ENCODE results near the gene L3HYPDH.

L3HYPDH gene

GRCh38 chr14:59510001-59510400, 25.8 kb upstream of the L3HYPDH start:
- H3K36me3 ChIP-seq (ENCODE audit: insufficient read depth, insufficient read length, low read length): no peaks in the 10 kb centered on the region

GRCh38 chr14:59509101-59509500, 24.9 kb upstream of the L3HYPDH start:
- Histone ChIP-seq H3K4me1 (ENCODE audit: insufficient read depth, insufficient read length) (no peaks in the 10 kb centered on the region), H3K4me3 (ENCODE audit: insufficient read length, low read depth) (no peak overlapping the region), H3K9me3 (ENCODE audit: insufficient read depth, low read length) (peaks cover 9% of the 10 kb centered on the region; the same call in 1 of the 2 replicates), H3K36me3 (ENCODE audit: insufficient read depth, insufficient read length, low read length) (no peaks in the 10 kb centered on the region), H3K9ac (ENCODE audit: insufficient read length, low read depth) (no peak overlapping the region), H3K27me3 (ENCODE audit: insufficient read depth, insufficient read length) (no peaks in the 10 kb centered on the region)
- DNase-seq (ENCODE audit: low read depth, low spot score): no peak
- TF ChIP-seq YY1 (IDR thresholded peaks at IDR 0.05; ENCODE audit: insufficient read depth, insufficient read length): no peak
- TF ChIP-seq ZNF274 (IDR thresholded peaks at IDR 0.05; ENCODE audit: low read depth, low read length): no peak
- no peak for TF ChIP-seq SUZ12 (IDR thresholded peaks at IDR 0.05; ENCODE audit: extremely low read depth, insufficient read depth, insufficient read length)

More at GRCh38 chr14:59510001-59510400, 25.8 kb upstream of the L3HYPDH start:
- no peaks in the 10 kb centered on the region for H3K27me3 ChIP-seq (ENCODE audit: insufficient read depth, insufficient read length)
- no peak for DNase-seq (ENCODE audit: low read depth, low spot score)
- peaks cover 9% of the 10 kb centered on the region; the same call in 1 of the 2 replicates for H3K9me3 ChIP-seq (ENCODE audit: insufficient read depth, low read length)
- H3K4me1 ChIP-seq (ENCODE audit: insufficient read depth, insufficient read length): no peaks in the 10 kb centered on the region
- no peak overlapping the region for H3K4me3 ChIP-seq (ENCODE audit: insufficient read length, low read depth)
- no peak for TF ChIP-seq YY1 (IDR thresholded peaks at IDR 0.05; ENCODE audit: insufficient read depth, insufficient read length)
- TF ChIP-seq ZNF274 (IDR thresholded peaks at IDR 0.05; ENCODE audit: low read depth, low read length): no peak
- no peak for TF ChIP-seq SUZ12 (IDR thresholded peaks at IDR 0.05; ENCODE audit: extremely low read depth, insufficient read depth, insufficient read length)
- no peak overlapping the region for H3K9ac ChIP-seq (ENCODE audit: insufficient read length, low read depth)

GRCh38 chr14:59507752-59508103, 23.5 kb upstream of the L3HYPDH start:
- TF ChIP-seq ZNF274 (IDR thresholded peaks at IDR 0.05; ENCODE audit: low read depth, low read length): no peak
- no peak for TF ChIP-seq YY1 (IDR thresholded peaks at IDR 0.05; ENCODE audit: insufficient read depth, insufficient read length)
- TF ChIP-seq SUZ12 (IDR thresholded peaks at IDR 0.05; ENCODE audit: extremely low read depth, insufficient read depth, insufficient read length): no peak
- H3K4me3 ChIP-seq (ENCODE audit: insufficient read length, low read depth): no peak overlapping the region
- peaks cover 11% of the 10 kb centered on the region for H3K36me3 ChIP-seq (ENCODE audit: insufficient read depth, insufficient read length, low read length)
- DNase-seq (ENCODE audit: low read depth, low spot score): no peak
- no peak overlapping the region for H3K9ac ChIP-seq (ENCODE audit: insufficient read length, low read depth)
- no peaks in the 10 kb centered on the region for H3K27me3 ChIP-seq (ENCODE audit: insufficient read depth, insufficient read length)
- peaks cover under 1% of the 10 kb centered on the region; the same call in 1 of the 2 replicates for H3K9me3 ChIP-seq (ENCODE audit: insufficient read depth, low read length)
- no peaks in the 10 kb centered on the region for H3K4me1 ChIP-seq (ENCODE audit: insufficient read depth, insufficient read length)

GRCh38 chr14:59507063-59507751, 23.0 kb upstream of the L3HYPDH start:
- DNase-seq (ENCODE audit: low read depth, low spot score): peak; percentile 62
- TF ChIP-seq ZNF274 (IDR thresholded peaks at IDR 0.05; ENCODE audit: low read depth, low read length) (no peak), YY1 (IDR thresholded peaks at IDR 0.05; ENCODE audit: insufficient read depth, insufficient read length) (no peak), SUZ12 (IDR thresholded peaks at IDR 0.05; ENCODE audit: extremely low read depth, insufficient read depth, insufficient read length) (no peak)
- H3K4me1 ChIP-seq (ENCODE audit: insufficient read depth, insufficient read length): no peaks in the 10 kb centered on the region

GRCh38 chr14:59503256-59503655, 19.0 kb upstream of the L3HYPDH start:
- no peak for TF ChIP-seq ZNF274 (IDR thresholded peaks at IDR 0.05; ENCODE audit: low read depth, low read length)
- no peak for TF ChIP-seq YY1 (IDR thresholded peaks at IDR 0.05; ENCODE audit: insufficient read depth, insufficient read length)
- no peak for TF ChIP-seq SUZ12 (IDR thresholded peaks at IDR 0.05; ENCODE audit: extremely low read depth, insufficient read depth, insufficient read length)
- Histone ChIP-seq H3K4me1 (ENCODE audit: insufficient read depth, insufficient read length) (no peaks in the 10 kb centered on the region), H3K27me3 (ENCODE audit: insufficient read depth, insufficient read length) (no peaks in the 10 kb centered on the region), H3K9ac (ENCODE audit: insufficient read length, low read depth) (no peak overlapping the region), H3K9me3 (ENCODE audit: insufficient read depth, low read length) (no peaks in the 10 kb centered on the region), H3K4me3 (ENCODE audit: insufficient read length, low read depth) (no peak overlapping the region), H3K36me3 (ENCODE audit: insufficient read depth, insufficient read length, low read length) (peaks cover 22% of the 10 kb centered on the region)
- DNase-seq (ENCODE audit: low read depth, low spot score): no peak

More at GRCh38 chr14:59507063-59507751, 23.0 kb upstream of the L3HYPDH start:
- Histone ChIP-seq H3K4me3 (ENCODE audit: insufficient read length, low read depth) (no peak overlapping the region), H3K36me3 (ENCODE audit: insufficient read depth, insufficient read length, low read length) (peaks cover 11% of the 10 kb centered on the region), H3K9me3 (ENCODE audit: insufficient read depth, low read length) (no peaks in the 10 kb centered on the region; the same call in 1 of the 2 replicates), H3K9ac (ENCODE audit: insufficient read length, low read depth) (no peak overlapping the region), H3K27me3 (ENCODE audit: insufficient read depth, insufficient read length) (no peaks in the 10 kb centered on the region)

- H3K4me3 ChIP-seq (ENCODE audit: insufficient read length, low read depth): no peak overlapping the region
- TF ChIP-seq ZNF274 (IDR thresholded peaks at IDR 0.05; ENCODE audit: low read depth, low read length): no peak
- no peak for TF ChIP-seq SUZ12 (IDR thresholded peaks at IDR 0.05; ENCODE audit: extremely low read depth, insufficient read depth, insufficient read length)
- no peak for TF ChIP-seq YY1 (IDR thresholded peaks at IDR 0.05; ENCODE audit: insufficient read depth, insufficient read length)
- H3K27me3 ChIP-seq (ENCODE audit: insufficient read depth, insufficient read length): no peaks in the 10 kb centered on the region
- no peak overlapping the region for H3K9ac ChIP-seq (ENCODE audit: insufficient read length, low read depth)
- H3K9me3 ChIP-seq (ENCODE audit: insufficient read depth, low read length): no peaks in the 10 kb centered on the region
- DNase-seq (ENCODE audit: low read depth, low spot score): no peak
- H3K36me3 ChIP-seq (ENCODE audit: insufficient read depth, insufficient read length, low read length): peaks cover 40% of the 10 kb centered on the region
- H3K4me1 ChIP-seq (ENCODE audit: insufficient read depth, insufficient read length): no peaks in the 10 kb centered on the region
These were observed 16.5 kb upstream of the L3HYPDH start for GRCh38 chr14:59500732-59501131.

GRCh38 chr14:59492384-59492783, 8.2 kb upstream of the L3HYPDH start:
- no peak overlapping the region for H3K4me3 ChIP-seq (ENCODE audit: insufficient read length, low read depth)
- TF ChIP-seq SUZ12 (IDR thresholded peaks at IDR 0.05; ENCODE audit: extremely low read depth, insufficient read depth, insufficient read length) (no peak), YY1 (IDR thresholded peaks at IDR 0.05; ENCODE audit: insufficient read depth, insufficient read length) (no peak), ZNF274 (IDR thresholded peaks at IDR 0.05; ENCODE audit: low read depth, low read length) (no peak)
- H3K36me3 ChIP-seq (ENCODE audit: insufficient read depth, insufficient read length, low read length): peaks cover 70% of the 10 kb centered on the region

More at GRCh38 chr14:59492384-59492783, 8.2 kb upstream of the L3HYPDH start:
- no peaks in the 10 kb centered on the region for H3K27me3 ChIP-seq (ENCODE audit: insufficient read depth, insufficient read length)
- DNase-seq (ENCODE audit: low read depth, low spot score): no peak
- H3K4me1 ChIP-seq (ENCODE audit: insufficient read depth, insufficient read length): no peaks in the 10 kb centered on the region
- no peaks in the 10 kb centered on the region for H3K9me3 ChIP-seq (ENCODE audit: insufficient read depth, low read length)
- no peak overlapping the region for H3K9ac ChIP-seq (ENCODE audit: insufficient read length, low read depth)

Data from NT2/D1 (cell line).